ENCODE data around the gene PCBP3.
"Not testable (repeated sequence)": the region's sequence is repeated elsewhere in the genome, so short reads cannot be mapped to it uniquely, and the experiment has no call there.

Gene PCBP3

DNA sequence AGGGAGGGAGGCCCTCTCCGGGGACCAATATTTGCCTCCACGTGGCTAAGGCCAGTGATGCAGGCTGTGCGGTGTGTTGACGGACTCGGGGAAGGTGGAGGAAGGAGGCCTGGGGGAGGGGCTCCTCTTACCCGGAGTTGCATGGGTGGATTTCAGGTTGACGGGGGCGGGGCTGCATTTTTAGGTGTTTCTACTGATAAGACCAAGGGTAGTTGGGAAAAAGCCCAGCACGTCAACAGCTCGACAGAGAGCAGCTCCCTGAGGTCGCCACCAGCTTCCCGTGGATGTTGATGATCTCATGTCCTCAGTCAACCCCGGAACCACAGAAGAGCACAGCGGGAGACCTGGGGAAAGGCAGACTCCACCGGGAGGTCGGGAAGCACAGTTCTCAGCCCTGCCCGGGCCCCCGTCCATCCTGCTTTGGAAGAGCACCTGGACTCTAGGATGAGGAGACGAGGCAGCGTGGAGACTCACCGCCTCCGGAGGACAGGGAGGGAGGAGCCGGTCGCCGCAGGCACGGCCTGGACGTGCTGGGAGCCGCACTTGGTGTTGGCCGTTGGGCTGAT is 305.1 kb downstream of the PCBP3 start:
- in situ Hi-C loops (cut with HindIII; ENCODE audit: low sequenced_read_pairs), result no loop called here

DNA sequence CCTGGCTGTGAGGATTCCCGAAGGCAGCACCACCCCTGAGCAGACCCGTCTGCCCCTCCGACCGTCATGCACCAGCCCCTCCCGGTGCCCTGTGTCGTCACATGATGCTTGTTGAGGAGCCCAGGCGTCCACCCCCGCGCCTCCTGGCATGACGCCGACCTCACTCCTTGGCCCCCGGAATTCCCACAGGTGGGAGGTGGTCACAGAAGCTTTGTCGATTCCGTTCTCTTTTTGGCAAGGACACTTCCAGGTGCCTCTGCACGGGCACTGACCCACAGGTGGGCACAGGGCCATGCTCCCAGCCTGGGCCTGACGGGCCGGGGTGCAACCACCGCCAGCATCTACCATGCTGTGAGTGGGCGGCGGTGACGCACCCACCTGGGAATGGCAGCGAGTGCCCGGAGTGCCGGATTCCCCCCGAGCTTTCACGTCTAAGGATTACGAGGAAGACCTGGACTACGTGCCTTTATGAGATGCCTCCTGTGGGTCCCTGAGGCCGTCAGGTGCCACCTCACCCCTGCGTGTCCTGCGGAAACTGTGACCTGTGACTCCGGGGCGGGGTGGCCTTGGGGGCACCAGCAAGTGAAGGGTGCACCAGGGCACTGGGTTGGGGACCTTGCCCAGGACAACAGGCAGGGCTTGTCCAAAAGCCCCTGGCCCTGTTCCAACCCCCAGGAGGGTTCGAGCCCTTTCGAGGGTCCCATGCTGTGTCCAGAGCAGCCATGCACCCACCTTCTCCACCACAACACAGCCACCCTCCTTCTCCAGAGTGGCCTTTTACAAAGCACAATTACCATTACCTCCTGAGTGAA is 306.6 kb downstream of the PCBP3 start:
- in situ Hi-C loops (cut with HindIII; ENCODE audit: low sequenced_read_pairs), result loop anchor here (5.0 kb wide), 3 partner anchors 52 to 102 kb away; no protein-coding TSS in a partner anchor

DNA sequence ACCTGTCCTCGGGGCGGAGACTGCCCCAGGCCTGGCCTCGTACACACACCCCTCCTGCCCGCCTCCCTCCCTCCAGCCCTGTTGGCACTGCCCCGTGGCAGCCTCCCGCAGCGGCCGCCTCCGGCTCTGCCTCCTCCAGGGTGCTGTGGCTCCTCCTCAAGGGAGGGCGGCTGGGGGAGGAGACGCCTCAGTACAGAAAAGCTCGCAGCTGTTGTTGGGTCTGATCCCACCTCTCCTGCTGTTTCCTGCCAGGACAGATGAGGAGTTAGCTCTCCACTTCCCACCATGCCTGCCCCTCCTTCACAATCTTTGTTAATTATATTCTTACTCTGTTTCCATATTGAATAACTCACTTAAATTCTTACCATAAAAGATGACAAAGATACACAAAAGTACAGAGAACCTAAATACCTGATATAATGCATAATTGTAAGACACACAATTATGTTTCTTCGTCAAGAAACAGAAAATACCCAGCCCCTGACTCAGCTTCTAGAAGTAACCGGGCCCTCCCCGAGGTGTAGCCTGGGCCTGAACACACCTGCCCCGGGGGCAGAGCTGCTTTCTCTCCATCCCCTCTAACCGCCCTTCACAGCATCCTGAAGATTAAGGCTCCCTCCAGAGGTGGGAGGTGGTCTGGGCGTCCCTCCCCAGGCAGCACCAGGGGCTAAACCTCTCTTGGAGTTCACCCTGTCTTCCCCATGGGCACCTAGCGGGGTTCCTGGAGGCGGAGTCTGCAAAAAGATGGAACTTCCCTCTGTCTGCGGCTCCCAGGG is 307.4 kb downstream of the PCBP3 start:
- in situ Hi-C loops (cut with HindIII; ENCODE audit: low sequenced_read_pairs), result loop anchor here (5.0 kb wide), 3 partner anchors 51 to 101 kb away; no protein-coding TSS in a partner anchor

DNA sequence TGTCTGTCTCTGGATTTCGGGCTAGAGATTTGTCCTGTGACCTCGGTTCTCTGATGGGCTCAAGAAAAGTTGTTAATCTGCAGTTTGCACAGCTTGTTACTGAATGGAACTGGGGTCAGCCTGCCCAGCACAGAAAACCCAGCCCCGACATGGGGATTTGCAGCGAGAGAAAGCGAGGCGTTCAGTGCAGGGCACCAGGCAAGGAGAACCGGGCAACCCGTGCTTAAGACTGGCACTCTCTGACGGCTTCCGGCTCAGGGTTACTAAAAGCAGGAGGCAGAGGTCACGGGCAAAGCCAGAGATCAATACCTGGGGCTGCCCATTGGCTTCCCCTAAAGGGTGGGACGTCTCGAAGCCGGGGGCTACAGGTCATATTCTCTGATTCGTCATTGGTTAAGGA is 308.2 kb downstream of the PCBP3 start:
- in situ Hi-C loops (cut with HindIII; ENCODE audit: low sequenced_read_pairs), result loop anchor here (5.0 kb wide), 3 partner anchors 51 to 101 kb away; no protein-coding TSS in a partner anchor

DNA sequence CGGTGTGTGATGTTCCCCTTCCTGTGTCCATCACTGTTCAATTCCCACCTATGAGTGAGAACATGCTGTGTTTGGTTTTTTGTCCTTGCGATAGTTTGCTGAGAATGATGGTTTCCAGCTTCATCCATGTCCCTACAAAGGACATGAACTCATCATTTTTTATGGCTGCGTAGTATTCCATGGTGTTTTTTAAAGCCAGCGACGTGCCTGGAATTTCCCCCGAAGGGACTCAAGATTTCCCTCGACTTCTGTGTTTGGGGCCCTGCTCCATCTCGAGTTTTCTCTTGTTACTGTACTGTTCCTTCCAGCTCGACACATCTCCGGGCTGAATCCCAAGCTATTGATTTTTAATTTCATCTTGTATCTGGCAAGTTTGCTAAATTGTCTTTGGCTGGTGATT is 309.0 kb downstream of the PCBP3 start:
- in situ Hi-C loops (cut with HindIII; ENCODE audit: low sequenced_read_pairs), result loop anchor here (5.0 kb wide), 3 partner anchors 50 to 100 kb away; no protein-coding TSS in a partner anchor

DNA sequence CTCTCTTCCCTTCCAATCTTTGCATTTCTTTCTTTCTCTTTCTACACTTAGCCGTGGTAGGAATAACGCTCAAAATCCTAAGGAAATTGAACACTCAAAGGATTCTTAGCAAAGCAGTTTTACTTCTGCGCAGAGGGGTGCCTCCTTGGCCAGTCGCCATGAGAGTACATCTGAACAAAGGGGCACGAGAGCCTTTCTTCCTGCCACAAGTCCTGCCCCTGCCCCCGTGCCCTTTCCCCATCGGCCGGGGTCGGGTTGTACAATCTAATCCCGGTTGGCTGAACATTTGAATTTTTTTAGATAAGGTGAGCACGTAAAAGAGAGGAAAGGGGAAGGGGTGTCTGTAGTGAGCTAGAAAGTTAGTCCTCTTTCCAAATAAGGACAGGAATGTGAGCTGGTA is 309.4 kb downstream of the PCBP3 start:
- in situ Hi-C loops (cut with HindIII; ENCODE audit: low sequenced_read_pairs), result loop anchor here (5.0 kb wide), 3 partner anchors 49 to 99 kb away; no protein-coding TSS in a partner anchor

DNA sequence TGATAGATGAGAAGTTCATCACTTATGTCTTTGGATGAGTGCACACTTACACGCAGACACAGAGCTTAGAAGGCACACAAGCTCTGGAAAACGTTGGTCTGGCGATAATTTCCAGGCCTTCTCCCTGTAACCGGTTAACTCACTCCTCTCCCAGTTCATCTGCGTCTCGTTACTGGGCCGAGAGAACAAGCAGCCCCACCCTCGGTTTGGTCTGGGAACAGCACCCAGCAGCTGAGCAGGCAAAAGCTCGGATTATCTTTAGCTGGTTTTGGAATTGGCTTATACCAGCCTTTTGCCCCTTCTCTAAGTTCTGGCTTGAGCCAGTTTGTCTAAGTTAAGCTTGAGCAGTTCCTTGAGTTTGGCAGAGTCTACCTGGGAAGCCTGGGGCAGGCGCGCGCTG is 310.7 kb downstream of the PCBP3 start:
- in situ Hi-C loops (cut with HindIII; ENCODE audit: low sequenced_read_pairs), result loop anchor here (5.0 kb wide), 3 partner anchors 48 to 98 kb away; no protein-coding TSS in a partner anchor

DNA sequence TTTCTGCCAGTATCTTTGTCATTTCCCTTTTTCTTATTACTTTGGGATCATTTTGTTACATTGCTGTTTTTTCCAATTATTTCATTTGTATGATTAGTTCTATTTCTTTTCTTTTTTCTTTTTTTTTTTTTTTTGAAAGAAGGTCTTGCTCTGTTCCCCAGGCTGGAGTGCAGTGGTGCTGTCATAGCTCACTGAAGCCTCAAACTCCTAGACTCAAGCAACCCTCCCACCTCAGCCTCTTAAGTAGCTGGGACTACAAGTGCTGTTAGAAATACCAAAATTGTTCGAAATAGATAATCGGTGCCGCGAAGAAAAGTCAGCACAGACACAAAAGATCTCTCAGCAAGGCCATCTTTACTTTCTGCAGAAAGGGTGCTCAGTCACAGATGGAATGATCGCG is 311.4 kb downstream of the PCBP3 start:
- in situ Hi-C loops (cut with HindIII; ENCODE audit: low sequenced_read_pairs), result loop anchor here (5.0 kb wide), 3 partner anchors 47 to 97 kb away; no protein-coding TSS in a partner anchor

DNA sequence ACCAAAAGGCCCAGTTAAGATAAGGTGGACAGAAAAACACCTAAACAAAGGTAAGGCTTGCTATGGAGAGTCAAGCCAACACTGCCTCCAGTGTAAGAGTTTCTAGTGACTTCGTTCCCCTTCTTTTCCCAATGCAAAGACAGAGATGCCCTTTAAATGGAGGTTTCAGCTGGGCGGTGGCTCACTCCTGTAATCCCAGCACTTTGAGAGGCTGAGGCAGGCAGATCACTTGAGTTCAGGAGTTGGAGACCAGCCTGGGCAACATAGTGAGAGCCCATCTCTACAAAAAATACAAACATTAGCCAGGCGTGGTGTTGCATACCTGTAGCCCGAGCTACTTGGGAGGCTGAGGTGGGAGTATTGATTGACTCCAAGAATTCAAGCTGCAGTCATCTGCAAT is 314.0 kb downstream of the PCBP3 start:
- in situ Hi-C loops (cut with HindIII; ENCODE audit: low sequenced_read_pairs), result no loop called here

DNA sequence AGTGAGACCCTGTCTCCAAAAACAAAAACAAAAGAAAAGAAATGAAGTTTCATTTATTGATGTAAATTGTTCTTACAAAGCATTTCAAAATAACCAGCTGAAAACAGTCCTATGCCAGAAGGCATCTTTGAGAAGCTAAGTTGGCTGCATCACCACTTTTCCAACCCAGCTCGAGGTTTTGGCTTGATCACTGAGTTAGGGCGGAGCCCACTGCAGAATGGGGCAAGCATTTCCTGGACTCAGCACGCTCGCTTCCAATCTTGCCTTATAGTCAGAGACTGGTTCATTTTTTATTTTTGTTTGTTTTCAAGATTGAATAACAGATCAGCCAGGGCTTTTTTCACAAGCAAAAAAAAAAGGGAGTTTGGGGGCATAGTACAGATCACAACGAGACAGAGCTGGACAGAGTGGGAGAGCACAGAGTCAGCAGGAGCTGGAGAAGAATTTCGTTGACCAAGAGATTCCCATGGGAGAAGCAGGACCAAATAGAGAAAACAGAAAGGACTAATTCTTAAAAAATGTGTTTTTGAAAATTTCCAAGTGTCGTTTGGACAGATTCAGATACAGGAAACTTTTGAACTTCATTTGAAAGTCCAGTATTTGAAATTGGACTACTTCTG is 314.6 kb downstream of the PCBP3 start:
- in situ Hi-C loops (cut with HindIII; ENCODE audit: low sequenced_read_pairs), result no loop called here

DNA sequence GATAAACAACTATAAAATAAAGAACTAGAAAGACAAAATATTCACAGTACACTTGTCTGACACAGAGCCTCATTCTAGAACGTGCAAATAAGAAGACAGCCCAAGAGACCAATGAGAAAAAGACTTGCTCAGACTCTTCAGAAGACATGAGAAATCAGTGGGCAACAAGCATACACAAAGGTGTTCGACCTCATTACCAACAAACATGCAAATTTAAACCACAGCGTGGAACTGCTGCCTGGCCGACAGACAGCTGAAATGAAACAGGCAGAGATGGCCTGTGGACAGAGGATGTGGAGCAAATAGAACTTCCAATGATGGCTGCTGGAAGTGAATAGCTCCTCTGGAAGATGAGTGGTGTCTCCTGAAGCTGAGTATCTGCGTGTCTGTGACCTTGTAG is 315.7 kb downstream of the PCBP3 start:
- in situ Hi-C loops (cut with HindIII; ENCODE audit: low sequenced_read_pairs), result no loop called here

DNA sequence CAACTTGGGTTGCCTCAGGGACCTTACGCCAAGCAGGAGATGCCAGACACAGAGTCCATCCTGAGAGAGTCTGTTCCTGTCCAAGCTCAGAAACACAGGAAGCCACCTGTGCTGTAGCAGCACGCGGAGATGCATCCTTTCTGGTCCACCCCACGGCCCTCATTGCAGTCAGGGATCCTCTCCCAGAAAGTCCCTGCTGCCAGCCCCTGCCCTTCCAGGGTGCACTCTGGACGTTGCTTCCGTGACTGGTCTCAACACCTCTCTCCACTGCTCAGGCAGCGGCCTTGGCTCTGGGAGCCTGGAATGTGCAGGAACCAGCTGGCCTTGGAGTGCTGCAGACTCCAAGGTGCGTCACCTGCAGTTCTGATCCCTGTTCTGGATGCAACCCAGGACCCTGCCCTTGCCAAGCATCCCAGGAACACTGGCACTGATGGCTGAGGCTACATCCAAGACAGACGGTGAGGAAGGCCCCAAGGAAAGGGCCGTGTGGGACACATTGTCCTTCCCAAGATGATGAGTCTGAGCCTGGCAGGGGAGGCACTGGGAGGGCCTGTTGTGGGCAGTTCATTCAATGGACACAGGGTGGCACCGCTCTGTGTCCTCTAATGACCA is 316.4 kb downstream of the PCBP3 start:
- in situ Hi-C loops (cut with HindIII; ENCODE audit: low sequenced_read_pairs), result no loop called here

DNA sequence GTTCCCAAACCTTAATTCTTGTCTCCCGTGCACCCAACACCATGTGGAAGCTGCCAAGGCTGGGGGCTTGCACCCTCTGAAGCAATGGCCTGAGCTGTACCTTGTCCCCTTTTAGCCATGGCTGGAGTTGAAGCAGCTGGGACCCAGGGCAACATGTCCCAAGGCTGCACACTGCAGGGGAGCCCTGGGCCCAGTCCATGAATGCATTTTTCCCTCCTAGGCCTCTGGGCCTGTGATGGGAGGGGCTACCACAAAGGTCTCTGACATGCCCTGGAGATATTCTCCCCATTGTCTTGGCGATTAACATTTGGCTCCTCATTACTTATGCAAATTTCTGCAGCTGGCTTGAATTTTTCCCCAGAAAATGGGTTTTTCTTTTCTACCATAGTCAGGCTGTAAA is 317.9 kb downstream of the PCBP3 start:
- in situ Hi-C loops (cut with HindIII; ENCODE audit: low sequenced_read_pairs), result not testable (repeated sequence)

DNA sequence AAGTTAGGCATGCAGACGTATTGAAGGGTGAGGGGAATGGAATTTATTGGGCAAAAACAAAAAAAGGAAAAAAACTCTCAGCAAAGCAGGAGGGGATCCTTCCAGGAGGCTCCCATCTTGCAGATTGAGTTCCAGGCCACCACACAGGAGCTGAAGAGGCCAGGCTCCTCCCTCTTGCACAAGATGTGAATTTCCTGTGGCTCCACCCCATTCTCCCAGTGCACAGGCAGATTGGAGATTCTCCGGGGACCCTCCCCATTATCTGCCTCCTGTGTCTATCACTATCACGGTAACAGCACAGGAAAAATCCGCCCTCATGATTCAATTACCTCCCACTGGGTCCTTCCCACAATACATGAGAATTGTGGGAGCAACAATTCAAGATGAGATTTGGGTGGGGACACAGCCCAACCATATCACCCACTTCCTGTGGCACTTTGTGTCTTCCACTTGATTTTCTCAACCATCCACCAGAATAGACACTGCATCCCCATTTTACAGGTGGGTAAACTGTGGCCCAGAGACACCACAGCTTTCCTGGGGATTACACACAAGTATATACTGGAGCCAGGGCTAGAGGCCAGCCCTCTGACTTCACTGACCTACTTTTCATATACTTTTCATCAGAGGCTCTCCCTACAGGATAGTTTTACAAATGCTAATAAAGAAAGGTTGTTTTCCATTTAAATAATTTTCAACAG is 319.2 kb downstream of the PCBP3 start:
- in situ Hi-C loops (cut with HindIII; ENCODE audit: low sequenced_read_pairs), result no loop called here

DNA sequence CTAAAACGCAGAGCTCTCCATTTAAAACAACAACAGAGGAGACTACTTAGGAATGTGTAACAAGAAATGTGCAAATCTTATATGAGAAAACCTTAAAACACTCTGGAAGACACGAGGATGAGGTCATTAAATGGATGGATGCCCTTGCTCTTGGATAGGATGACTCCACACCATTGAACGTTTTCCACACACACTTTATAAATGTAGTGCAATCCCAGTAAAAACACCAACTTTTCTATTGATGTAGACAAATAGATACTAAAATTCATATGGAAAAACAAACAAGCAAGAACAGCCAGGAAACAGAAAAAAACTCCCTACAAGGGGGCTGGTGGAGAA is 319.7 kb downstream of the PCBP3 start:
- in situ Hi-C loops (cut with HindIII; ENCODE audit: low sequenced_read_pairs), result no loop called here

DNA sequence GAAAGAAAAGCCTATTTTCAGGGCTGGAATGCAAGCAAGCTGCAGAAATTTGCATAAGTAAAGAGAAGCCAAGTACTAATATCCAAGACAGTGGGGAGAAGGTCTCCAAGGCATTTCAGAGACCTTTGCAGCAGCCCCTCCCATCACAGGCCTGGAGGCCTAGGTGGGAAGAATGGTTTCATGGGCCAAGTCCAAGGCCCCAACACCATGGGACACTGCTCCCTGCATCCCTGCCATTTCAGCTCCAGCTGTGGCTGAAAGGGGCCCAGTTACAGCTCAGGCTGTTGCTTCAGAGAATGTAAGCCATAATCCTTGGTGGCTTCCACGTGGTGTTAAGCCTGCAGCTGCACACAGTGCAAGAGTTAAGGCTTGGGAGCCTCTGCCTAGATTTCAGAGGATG is 321.1 kb downstream of the PCBP3 start:
- in situ Hi-C loops (cut with HindIII; ENCODE audit: low sequenced_read_pairs), result no loop called here

DNA sequence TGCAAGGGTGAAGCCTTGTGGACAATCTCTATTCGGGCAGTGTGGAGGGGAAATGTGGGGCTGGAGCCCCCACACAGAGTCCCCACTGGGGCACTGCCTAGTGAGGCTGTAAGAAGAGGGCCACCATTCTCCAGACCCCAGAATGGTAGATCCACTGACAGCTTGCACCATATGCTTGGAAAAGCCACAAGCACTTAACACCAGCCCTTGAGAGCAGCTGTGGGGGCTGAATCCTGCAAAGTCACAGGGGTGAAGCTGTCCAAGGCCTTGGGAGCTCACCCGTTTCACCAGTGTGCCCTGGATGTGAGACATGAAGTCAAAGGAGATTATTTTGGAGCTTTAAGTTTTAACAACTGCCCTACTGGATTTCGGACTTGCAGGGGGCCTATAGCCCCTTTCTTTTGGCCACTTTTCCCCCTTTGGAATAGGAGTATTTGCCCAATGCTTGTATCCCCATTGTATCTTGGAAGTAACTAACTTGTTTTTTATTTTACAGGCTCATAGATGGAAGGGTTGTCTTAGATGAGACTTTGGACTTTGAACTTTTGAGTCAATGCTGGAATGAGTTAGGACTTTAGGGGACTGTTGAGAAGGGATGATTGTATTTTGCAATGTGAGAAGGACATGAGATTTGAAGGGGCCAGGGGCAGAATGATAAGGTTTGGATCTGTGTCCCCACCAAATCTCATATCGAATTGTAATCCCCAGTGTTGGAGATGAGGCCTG is 321.7 kb downstream of the PCBP3 start:
- in situ Hi-C loops (cut with HindIII; ENCODE audit: low sequenced_read_pairs), result no loop called here

DNA sequence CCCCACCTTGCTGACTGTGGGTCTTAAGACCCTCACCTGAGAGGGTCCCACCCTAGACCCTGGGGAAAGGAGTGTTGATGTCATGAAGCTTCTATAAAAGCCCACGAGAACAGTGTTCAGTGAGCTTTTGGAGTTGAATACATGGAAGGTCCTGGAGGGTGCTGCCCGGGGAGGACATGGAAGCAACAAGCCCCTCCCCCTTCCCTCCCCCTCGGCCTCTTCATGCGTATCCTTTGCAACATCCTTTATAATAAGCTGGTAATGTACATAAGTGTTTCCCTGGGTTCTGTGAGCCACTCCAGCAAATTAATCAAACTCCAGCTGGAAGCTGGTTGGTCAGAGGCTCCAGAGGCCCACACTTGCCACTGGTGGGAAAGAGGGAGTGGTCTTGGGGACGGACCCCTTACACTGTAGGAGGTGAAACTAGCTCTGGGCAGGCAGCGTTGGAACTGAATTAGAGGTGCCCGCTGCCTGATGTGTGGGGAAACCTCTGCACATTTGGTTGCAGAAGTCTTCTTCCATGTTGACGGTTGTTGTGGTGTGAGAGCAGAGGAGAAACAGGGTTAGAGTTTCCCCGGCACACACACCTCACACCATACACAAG is 323.4 kb downstream of the PCBP3 start:
- in situ Hi-C loops (cut with HindIII; ENCODE audit: low sequenced_read_pairs), result no loop called here

Measured in endothelial cell of hepatic sinusoid (primary cell).